HFF-Myc (cell line): ENCODE measurements around the gene EGFLAM.
"Not testable (repeated sequence)": the region's sequence is repeated elsewhere in the genome, so short reads cannot be mapped to it uniquely, and the experiment has no call there.

Experiments
- DNase-seq: peaks from one replicate; pipeline ENCODE4 v3.0.0-alpha.2; 2011; ENCODE audit warnings: low read depth; ENCODE audit errors: extremely low read depth
- H3K4me3 ChIP-seq: replicated peaks from 2 replicates; pipeline ENCODE4 v1.5.1; 2011; ENCODE audit warnings: low read depth, mild to moderate bottlenecking, control low read depth, low read length
- TF ChIP-seq, protein P1 (sequence below): IDR thresholded peaks from 2 replicates; pipeline ENCODE4 v1.5.1; 2012; ENCODE audit warnings: mild to moderate bottlenecking, low read depth, low read length, control low read depth; ENCODE audit errors: missing control alignments

Gene EGFLAM

DNA sequence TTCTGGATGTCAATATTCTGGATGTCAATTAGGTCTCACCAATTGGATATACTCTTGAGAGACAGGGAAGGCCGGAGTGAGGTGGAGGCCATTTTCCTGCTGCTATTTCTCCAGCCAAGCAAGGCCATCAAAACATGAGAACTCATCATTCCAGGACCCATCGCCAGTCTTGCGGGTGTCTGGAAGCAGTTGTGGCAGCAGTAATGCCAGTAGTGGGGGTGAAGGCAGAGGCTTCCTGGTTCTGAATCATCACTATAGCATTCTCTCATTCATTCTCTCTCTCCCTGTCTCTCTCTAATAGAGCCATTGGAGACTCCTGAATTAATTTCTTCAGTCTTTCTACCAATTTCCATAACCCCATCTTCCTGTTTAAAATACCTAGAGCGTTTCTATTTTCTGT is 71.8 kb downstream of the EGFLAM start:
- DNase-seq, result no peak
- TF ChIP-seq, protein P1, sequence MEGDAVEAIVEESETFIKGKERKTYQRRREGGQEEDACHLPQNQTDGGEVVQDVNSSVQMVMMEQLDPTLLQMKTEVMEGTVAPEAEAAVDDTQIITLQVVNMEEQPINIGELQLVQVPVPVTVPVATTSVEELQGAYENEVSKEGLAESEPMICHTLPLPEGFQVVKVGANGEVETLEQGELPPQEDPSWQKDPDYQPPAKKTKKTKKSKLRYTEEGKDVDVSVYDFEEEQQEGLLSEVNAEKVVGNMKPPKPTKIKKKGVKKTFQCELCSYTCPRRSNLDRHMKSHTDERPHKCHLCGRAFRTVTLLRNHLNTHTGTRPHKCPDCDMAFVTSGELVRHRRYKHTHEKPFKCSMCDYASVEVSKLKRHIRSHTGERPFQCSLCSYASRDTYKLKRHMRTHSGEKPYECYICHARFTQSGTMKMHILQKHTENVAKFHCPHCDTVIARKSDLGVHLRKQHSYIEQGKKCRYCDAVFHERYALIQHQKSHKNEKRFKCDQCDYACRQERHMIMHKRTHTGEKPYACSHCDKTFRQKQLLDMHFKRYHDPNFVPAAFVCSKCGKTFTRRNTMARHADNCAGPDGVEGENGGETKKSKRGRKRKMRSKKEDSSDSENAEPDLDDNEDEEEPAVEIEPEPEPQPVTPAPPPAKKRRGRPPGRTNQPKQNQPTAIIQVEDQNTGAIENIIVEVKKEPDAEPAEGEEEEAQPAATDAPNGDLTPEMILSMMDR, result no peak

DNA sequence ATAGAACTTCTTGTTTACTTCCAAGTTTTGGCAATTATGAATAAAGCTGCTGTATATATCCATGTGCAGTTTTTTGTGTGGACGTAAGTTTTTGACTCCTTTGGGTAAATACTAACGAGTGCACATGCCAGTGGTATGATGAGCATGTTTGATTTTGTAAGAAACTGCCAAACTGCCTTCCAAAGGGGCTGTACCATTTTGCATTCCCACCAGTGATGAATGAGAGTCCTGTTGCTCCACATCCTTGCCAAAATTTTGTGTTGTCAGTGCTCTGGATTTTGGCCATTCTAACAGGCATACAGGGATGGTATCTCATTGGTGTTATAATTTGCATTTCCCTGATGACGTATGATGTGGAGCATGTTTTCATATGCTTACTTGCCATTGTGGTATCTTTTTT is 73.5 kb downstream of the EGFLAM start:
- TF ChIP-seq, protein P1, result no peak
- no peak overlapping the region for H3K4me3 ChIP-seq
- no peak for DNase-seq

More for the DNA sequence above, 71.8 kb downstream of the EGFLAM start:
- no peak overlapping the region for H3K4me3 ChIP-seq

DNA sequence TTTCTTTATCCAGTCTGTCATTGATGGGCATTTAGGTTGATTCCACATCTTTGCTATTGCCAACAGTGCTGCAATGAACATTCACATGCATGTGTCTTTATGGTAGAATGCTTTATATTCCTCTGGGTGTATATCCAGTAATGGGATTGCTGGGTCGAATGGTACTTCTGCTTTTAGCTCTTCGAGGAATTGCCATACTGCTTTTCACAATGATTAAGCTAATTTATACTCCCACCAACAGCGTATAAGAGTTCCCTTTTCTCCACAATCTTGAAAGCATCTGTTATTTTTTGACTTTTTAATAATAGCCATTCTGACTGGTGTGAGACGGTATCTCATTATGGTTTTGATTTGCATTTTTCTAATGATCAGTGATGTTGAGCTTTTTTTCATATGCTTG is 74.8 kb downstream of the EGFLAM start:
- not testable (repeated sequence) for DNase-seq, H3K4me3 ChIP-seq

DNA sequence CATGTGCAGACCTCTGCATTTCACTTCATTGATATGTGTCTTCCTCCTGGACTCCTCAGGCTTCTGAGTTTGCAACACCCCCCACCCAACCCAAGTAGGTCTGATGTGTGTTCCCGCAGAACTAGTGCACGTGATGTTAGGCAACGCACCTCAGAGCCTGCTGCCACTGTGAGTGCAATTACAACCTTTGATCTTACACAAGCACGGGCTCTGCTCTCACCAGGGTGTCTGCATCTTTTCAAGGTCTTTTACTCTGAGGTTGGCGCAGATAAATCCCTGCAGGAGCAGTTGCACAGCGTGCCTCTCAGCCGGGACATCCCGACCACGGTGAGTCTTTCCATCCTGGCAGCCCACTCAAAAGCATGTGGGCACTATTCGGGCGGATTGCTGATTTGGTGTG is 80.1 kb downstream of the EGFLAM start:
- no peak overlapping the region for H3K4me3 ChIP-seq
- no peak for DNase-seq
- TF ChIP-seq, protein P1, result no peak

DNA sequence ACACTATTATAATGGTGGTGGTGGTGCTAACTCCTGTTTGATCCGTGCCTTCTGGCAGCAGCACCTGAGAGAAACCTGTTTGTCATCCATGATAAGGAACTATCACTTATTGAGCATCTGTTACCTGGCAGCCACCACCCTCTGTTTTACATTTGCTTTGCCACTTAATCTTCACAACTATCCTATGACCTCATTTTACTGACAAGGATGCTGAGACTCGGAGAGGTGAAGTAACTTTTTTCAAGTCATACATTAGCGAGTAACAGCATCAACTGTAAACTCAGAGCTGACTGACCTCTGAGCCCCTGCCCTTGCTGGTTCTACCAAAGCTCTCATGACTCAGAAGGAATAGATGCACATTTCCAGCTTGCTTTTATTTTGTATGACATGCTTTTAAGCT is 81.1 kb downstream of the EGFLAM start:
- TF ChIP-seq, protein P1, result no peak
- no peak overlapping the region for H3K4me3 ChIP-seq
- no peak for DNase-seq

DNA sequence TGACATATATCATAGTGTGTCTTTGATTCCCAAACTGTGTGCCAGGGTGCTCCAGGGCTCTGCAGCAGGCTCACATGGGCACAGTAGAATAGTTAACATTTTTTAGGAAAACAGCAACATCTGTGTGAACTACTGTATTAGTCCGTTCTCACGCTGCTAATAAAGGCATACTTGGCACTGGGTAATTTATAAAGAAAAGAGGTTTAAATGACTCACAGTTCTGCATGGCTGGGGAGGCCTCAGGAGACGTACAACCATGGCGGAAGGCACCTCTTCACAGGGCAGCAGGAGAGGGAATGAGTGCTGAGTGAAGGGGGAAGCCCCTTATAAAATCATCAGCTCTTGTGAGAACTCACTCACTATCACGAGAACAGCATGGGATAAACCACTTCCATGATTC is 82.7 kb downstream of the EGFLAM start:
- H3K4me3 ChIP-seq, result no peak overlapping the region
- no peak for DNase-seq
- TF ChIP-seq, protein P1, result no peak

DNA sequence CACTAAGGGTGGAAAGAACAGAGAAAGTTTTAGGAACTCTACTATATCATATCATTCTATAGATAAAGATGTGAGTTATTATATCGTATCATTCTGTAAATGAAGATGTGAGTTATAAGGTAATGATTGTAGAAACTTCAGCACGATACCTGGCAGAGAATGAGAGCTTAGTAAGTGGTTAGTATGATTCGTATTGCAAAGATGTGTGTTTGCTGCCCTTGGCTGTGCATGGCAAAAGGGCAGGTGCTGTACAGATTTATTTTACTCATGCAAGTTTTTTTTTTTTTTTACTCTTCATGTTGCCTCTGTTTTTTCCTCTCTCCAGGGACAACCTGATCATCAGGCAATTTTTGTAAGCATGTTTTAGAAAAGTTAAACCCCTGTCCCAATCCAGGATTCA is 83.3 kb downstream of the EGFLAM start:
- TF ChIP-seq, protein P1, result no peak
- no peak overlapping the region for H3K4me3 ChIP-seq

DNA sequence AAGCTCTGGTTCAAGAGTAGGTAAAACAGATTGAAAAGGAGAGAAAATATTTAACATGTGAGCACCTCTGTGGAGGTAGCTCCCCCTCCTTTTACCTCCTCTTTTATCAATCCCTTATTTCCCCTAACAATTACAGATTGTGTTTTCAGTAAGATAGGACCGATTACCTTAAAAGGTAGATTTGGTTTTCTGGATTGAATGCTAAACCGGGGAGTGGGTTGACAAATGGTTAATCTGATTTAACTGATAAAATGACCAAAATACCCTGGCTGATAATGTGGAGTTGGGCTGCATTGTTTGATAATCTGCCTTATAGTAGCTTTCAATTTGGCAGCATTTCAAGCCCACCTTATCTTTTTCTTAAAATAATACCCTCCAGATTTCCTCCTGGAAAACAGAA is 83.9 kb downstream of the EGFLAM start:
- no peak overlapping the region for H3K4me3 ChIP-seq
- DNase-seq, result no peak
- TF ChIP-seq, protein P1, result no peak

More for the DNA sequence above, 83.3 kb downstream of the EGFLAM start:
- DNase-seq, result no peak
